ENCODE data around the gene USP24.

GRCh38 chr1:55081188-55081904, 133.8 kb downstream of the USP24 start:
- TF ChIP-seq CTCF (IDR thresholded peaks at IDR 0.05) (no peak), EZH2 (IDR thresholded peaks at IDR 0.05) (no peak), EZH2phosphoT487 (IDR thresholded peaks at IDR 0.05) (no peak)
